Stomach smooth muscle (tissue), 2 donors: ENCODE results near the gene ELMO3.

Source experiments
- H3K27ac ChIP-seq: one replicate; pipeline ENCODE4 v1.7.0; 2013; ENCODE audit warnings: mild to moderate bottlenecking, low read length, inconsistent platforms
- H3K27me3 ChIP-seq, 2 donors: one replicate each; pipeline ENCODE4 v1.7.0; 2013; ENCODE audit warnings: low read length in 2 of 2; ENCODE audit not compliant: insufficient read depth in 2 of 2, control insufficient read depth in 1 of 2
- H3K36me3 ChIP-seq, 2 donors: one replicate each; pipeline ENCODE4 v1.7.0; 2013; ENCODE audit warnings: low read length in 2 of 2; ENCODE audit not compliant: control insufficient read depth in 2 of 2, insufficient read depth in 2 of 2
- H3K4me1 ChIP-seq: one replicate; pipeline ENCODE4 v1.7.0; 2013; ENCODE audit warnings: low read length; ENCODE audit not compliant: control insufficient read depth, insufficient read depth
- H3K4me3 ChIP-seq, 2 donors: one replicate each; pipeline ENCODE4 v1.7.0; 2013; ENCODE audit warnings: low read length in 2 of 2
- H3K9ac ChIP-seq, 2 donors: one replicate each; pipeline ENCODE4 v1.7.0; 2013; ENCODE audit warnings: low read length in 2 of 2, mild to moderate bottlenecking in 1 of 2
- H3K9me3 ChIP-seq, 2 donors: one replicate each; pipeline ENCODE4 v1.7.0; 2013; ENCODE audit warnings: low read length in 2 of 2; ENCODE audit not compliant: control insufficient read depth in 2 of 2
- donor health status: healthy.
- donor health status: Pancreatic carcinoma.

The ELMO3 gene

DNA sequence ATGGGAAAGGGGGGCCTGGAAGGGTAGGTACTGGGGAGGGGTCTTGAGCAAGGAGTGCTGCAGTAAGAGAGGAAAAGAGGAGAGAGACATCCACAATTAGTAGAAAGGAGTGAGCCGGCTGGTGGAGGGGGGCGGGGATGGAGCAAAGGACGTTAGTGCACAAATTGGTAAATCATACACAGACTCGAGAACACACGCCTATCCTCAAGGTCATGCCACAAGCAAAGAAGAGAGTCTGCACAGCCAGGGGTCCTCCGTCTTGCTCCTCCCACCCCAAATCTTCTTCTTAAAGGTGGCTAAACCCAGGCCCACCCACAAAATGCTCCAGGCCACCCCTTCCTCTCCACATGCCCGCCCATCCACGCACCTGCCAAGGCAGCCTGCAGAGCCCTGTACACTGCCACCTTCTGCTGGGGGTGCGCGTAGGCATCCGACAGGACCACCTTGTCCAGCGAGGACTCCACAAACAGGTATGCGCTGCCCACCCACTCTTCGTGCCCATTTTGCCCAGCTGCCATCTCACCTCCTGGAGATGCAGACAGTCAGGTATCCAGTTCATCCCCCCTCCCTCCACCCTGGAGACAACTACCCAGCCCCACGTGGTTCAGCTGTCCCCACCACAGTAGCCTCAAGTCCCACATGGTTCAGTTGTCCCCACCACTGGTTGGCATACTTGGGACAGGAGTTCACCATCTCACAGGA, 42.6 kb upstream of the ELMO3 start:
- Histone ChIP-seq H3K4me1 (peaks cover 40% of the 10 kb centered on the region), H3K36me3 (no peaks in the 10 kb centered on the region), H3K9ac (no peak overlapping the region), H3K27me3 (peaks cover 4 to 27% of the 10 kb centered on the region in 2 donors), H3K27ac (no peak overlapping the region), H3K4me3 (no peak overlapping the region), H3K9me3 (no peaks in the 10 kb centered on the region)

DNA sequence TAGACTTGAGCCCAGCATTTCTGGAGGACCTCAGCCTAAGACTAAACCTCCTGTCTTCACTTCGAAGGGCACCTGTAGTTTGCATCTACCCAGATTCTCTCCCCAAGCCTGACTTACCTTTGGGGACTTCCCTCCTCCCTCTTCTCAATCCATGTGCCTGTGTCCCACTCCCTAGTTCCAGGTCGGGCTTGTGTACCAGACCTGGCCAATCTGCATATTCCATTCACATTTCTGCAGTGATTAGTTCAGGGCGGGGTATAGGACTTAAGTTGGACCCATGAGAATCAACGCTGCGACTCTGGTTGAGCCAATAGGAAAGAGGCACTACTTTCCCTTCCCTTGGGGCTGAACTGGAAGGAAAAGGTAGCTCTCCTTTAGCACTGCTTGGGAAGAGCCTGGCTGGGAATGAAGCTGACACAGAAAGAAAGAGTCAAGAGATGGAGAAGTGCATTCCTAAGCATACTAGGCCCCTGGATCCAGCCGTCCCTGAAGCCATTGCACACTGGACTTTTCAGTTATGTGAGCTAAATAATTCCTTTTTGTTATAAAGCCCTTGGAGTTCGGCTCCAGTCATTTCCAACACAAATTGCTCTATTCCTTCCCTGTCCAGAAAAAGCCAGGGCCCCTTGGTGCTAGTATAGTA, 41.7 kb upstream of the ELMO3 start:
- no peaks in the 10 kb centered on the region for H3K9me3 ChIP-seq
- H3K27ac ChIP-seq = no peak overlapping the region
- H3K4me1 ChIP-seq = peaks cover 43% of the 10 kb centered on the region
- H3K27me3 ChIP-seq = peaks cover 7 to 34% of the 10 kb centered on the region in 2 donors
- H3K4me3 ChIP-seq = no peak overlapping the region
- H3K9ac ChIP-seq = no peak overlapping the region
- no peaks in the 10 kb centered on the region for H3K36me3 ChIP-seq

DNA sequence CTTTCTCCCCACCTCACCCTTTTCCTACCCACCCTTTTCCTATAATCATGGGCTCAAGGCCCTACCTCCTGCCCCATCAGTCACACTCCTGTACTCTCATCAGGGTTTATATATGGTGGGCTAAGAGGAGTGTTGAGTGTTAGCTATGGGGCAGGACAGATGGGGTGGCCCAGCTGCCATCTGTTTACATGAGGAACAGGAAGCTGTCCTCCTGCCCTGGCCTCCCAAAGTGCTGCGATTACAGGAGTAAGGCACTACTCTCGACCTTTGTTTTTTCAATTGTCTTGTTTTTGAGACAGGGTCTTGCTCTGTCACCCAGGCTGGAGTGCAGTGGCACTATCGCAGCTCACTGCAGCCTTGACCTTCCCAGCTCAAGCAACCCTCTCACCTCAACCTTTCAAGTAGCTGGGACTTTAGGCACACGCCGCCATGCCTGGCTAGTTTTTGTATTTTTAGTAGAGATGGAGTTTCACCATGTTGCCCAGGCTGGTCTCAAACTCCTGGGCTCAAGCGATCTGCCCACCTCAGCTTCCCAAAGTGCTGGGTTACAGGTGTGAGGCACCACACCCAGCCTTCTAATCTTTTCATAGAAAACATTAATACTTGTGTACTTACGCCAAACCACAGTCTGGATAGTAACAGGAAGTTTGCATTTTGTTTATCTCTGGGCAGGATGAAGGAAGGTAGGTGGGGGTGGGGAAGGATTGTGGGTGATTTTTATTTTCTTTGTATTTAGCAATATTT, 40.9 kb upstream of the ELMO3 start:
- Histone ChIP-seq H3K4me3 (no peak overlapping the region), H3K36me3 (no peaks in the 10 kb centered on the region), H3K27me3 (peaks cover 10 to 41% of the 10 kb centered on the region in 2 donors), H3K9me3 (no peaks in the 10 kb centered on the region), H3K4me1 (peaks cover 51% of the 10 kb centered on the region), H3K27ac (no peak overlapping the region), H3K9ac (no peak overlapping the region)

DNA sequence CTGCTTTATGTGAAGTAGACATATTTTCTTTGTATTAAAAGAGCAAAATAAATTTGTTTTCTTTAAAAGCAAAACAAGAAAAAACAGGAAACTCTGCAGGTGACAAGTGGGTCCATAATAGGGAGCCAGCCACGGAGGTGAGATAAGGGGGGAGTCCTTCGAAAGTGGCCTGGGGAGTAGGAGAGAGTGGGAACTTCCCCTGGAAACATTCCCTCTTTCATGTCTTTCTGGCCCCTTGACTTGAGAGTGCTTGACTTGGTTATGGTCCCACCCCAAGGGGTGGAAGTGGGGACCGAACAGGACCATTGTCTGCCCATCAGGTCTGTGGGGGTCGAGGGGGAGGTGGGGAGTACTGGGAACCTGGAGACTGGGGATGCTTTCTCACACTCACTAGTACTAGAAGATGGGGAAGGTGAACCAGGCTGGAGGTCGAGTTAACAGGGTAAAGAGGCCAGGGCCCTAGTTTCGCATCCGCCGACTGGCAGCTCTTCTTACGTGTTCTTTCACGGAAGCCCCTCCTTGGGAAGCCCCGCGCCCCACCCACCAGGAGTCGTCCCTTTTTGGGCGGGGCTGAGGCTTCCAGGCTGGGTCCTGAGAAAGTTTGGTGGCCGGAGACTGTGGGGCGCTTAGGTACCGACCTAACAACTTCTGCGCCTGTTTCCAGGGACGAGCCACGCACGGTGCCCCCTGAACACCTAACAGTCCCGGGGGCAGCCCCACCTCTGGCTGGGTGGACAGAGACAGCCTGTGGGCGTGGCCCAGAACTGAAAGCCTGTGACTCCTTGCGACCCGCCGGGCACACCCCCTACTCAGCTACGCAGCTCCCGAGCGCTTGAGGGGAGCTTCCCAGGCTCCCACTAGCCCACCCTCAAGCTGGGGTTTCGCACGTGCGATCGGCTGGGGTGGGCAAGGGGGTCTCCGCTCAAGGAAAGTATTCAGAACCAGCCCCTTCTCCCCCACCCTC, 40.0 kb upstream of the ELMO3 start:
- H3K36me3 ChIP-seq = no peaks in the 10 kb centered on the region
- H3K9ac ChIP-seq = peak overlapping the region; percentile 55 to 72
- peaks cover 60% of the 10 kb centered on the region for H3K4me1 ChIP-seq
- no peaks in the 10 kb centered on the region for H3K9me3 ChIP-seq
- H3K27ac ChIP-seq = no peak overlapping the region
- H3K27me3 ChIP-seq = peaks cover 9 to 47% of the 10 kb centered on the region in 2 donors
- peak overlapping the region; percentile 82 to 87 for H3K4me3 ChIP-seq

DNA sequence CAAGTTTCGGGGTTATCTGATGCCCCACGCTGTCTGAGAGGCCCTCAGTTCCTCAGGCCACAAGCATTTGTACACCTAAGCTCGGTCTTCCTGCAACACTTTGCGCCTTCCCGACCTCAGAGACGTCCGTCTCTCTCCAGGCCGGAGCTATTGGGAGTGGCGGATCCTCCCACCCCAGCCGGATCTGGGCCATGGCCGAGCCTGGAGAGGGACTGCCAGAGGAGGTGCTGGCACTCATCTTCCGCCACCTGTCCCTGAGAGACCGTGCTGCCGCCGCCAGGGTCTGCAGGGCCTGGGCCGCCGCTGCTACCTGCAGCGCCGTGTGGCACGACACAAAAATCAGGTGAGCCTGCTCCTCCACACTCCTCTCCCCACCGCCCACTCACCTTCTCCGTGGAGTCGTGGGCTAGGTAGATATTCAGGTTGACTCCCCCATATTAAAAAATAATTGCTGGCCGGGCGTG, 37.3 kb upstream of the ELMO3 start:
- Histone ChIP-seq H3K4me3 (peak overlapping the region; percentile 82 to 87), H3K9ac (no peak overlapping the region), H3K9me3 (no peaks in the 10 kb centered on the region), H3K27ac (no peak overlapping the region), H3K27me3 (peaks cover 15 to 54% of the 10 kb centered on the region in 2 donors), H3K4me1 (peaks cover 64% of the 10 kb centered on the region), H3K36me3 (no peaks in the 10 kb centered on the region)

DNA sequence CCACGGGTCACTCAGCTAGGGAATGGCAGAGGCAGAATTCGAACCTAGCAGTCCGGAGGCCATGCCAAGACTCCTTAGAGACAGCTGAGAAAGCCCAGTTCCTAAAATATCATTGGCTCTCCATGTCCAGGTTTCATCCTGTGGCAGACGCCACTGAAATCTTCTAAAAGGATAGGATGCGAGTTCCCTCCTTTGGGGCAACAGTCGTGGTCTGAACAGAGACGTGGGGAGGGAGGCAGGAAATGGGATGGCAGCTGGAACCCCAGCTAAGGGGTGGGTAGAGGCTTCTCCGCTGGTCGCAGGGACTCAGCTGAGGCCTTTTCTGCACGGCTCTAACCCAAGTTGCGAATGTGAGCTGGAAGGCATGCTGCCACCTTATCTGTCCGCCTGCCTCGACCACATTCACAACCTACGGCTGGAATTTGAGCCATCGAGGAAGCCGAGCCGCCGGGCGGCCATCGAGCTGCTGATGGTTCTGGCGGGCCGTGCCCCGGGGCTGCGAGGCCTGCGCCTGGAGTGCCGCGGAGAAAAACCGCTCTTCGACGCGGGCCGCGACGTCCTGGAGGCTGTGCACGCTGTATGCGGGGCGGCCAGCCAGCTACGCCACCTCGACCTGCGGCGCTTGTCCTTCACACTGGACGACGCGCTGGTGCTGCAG, 36.3 kb upstream of the ELMO3 start:
- peaks cover 0 to 2% of the 10 kb centered on the region in 2 donors for H3K36me3 ChIP-seq
- no peak overlapping the region for H3K9ac ChIP-seq
- peak overlapping the region; percentile 82 for H3K27ac ChIP-seq
- H3K27me3 ChIP-seq = peaks cover 15 to 54% of the 10 kb centered on the region in 2 donors
- peak overlapping the region in 1 of 2 donors; percentile 72 for H3K4me3 ChIP-seq
- no peaks in the 10 kb centered on the region for H3K9me3 ChIP-seq
- peaks cover 65% of the 10 kb centered on the region for H3K4me1 ChIP-seq

DNA sequence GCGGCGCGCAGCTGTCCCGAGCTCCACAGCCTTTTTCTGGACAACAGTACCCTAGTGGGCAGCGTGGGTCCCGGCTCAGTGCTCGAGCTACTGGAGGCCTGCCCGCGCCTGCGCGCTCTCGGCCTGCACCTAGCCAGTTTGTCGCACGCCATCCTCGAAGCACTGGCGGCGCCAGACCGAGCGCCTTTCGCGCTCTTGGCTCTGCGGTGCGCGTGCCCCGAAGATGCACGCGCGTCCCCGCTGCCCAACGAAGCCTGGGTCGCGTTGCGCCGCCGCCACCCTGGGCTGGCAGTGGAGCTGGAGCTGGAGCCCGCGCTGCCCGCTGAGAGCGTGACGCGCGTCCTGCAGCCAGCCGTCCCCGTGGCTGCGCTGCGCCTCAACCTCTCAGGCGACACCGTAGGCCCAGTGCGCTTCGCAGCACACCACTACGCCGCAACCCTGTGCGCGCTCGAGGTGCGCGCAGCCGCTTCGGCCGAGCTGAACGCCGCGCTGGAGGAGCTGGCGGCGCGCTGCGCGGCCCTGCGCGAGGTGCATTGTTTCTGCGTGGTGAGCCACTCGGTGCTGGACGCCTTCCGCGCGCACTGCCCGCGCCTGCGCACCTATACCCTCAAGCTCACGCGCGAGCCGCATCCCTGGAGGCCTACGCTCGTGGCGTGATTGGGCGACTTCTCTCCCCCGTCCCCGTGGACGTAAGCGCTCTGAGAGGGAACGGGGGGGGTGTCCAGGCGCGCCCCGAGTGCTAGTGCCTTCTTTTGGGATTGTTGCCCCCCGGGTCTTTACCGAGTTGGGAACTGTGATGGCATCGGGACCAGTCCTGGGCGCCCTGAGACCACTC, 35.5 kb upstream of the ELMO3 start:
- Histone ChIP-seq H3K27ac (peak overlapping the region; percentile 82), H3K4me3 (peak overlapping the region; percentile 2 to 72), H3K4me1 (peaks cover 65% of the 10 kb centered on the region), H3K36me3 (peaks cover 0 to 2% of the 10 kb centered on the region in 2 donors), H3K9me3 (no peaks in the 10 kb centered on the region), H3K27me3 (peaks cover 15 to 54% of the 10 kb centered on the region in 2 donors), H3K9ac (peak overlapping the region in 1 of 2 donors; percentile 21)

DNA sequence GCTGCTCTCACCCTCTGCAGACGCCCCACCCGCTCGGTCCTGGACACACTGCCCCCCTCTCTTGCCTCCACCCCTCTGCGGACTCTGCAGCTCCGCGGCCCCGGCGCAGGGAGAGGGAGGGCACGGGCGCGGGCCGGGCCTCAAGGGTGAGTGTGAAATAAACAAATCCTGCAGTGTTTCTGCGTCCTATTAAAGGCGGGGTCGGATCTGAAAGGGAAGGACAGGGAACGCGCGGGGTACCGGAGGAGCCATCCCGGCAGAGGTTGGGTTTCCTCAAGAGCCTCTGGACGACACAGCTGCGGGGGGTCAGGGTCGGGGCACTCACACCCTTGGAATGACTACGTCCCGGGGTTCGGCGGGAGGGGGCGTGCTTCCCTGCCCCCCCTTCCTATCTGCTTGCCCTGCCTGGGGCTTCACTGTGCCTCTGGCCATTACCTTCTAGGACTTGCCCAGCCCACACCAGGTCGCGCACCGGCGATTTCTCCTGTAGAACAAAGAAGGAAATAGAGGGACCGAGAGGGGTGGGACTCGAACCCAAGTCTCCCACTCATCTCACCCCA, 34.9 kb upstream of the ELMO3 start:
- peak overlapping the region; percentile 82 for H3K27ac ChIP-seq
- H3K9ac ChIP-seq = peak overlapping the region in 1 of 2 donors; percentile 58
- peaks cover 15 to 54% of the 10 kb centered on the region in 2 donors for H3K27me3 ChIP-seq

DNA sequence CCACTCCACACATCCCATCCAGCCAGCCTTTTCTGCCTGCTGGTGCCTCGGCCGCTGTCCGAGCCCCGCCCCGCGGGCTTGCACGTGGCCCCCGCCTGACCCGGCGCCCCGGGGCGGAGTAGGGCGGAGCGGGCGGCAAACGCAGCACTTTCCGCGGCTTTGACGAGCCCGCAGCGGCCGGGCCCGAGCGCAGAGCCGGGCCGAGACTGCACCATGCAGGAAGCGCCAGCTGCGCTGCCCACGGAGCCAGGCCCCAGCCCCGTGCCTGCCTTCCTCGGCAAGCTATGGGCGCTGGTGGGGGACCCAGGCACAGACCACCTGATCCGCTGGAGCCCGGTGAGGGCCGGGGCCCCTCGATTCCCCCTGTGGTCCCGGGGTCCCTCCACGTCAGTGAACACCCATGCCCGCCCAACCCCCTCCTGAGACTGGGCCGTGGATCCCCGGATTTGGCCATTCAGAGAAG, 34.3 kb upstream of the ELMO3 start, which contains the start of gene HSF4:
HSF4 (plus strand) TSS at position 147 of the 463 bp plus-strand sequence; CDS start at position 214, 67 bp downstream.
- Histone ChIP-seq H3K27ac (peak within 1 kb of the TSS; percentile 82), H3K27me3 (peaks cover 15 to 54% of the 10 kb centered on the region in 2 donors)

More for the DNA sequence above, 34.9 kb upstream of the ELMO3 start:
- H3K4me3 ChIP-seq = peak overlapping the region; percentile 2 to 72
- peaks cover 66% of the 10 kb centered on the region for H3K4me1 ChIP-seq
- peaks cover 0 to 2% of the 10 kb centered on the region in 2 donors for H3K36me3 ChIP-seq
- no peaks in the 10 kb centered on the region for H3K9me3 ChIP-seq

More for the DNA sequence above, 34.3 kb upstream of the ELMO3 start, which contains the start of gene HSF4:
- peak within 1 kb of the TSS; percentile 34 to 72 for H3K4me3 ChIP-seq
- no peaks in the 10 kb centered on the region for H3K9me3 ChIP-seq
- H3K9ac ChIP-seq = peak within 1 kb of the TSS in 1 of 2 donors; percentile 58
- H3K36me3 ChIP-seq = peaks cover 0 to 2% of the 10 kb centered on the region in 2 donors
- peaks cover 68% of the 10 kb centered on the region for H3K4me1 ChIP-seq
